Psoas muscle (tissue), 8 donors: ENCODE data around the gene GRK5. TPM values are rescaled to one million over a fixed set of nuclear protein-coding genes. Genes with fewer than 3 reads are reported as not detected.

Experiments
- ATAC-seq, 4 donors: fragments of 200-7000 bp; cut with Tn5 transposase; one replicate each; pipeline ENCODE4 v1.9.1; 2020; ENCODE audit warnings: moderate library complexity in 3 of 4, mild to moderate bottlenecking in 2 of 4
- DNase-seq, 2 donors: peaks; one replicate each; pipeline ENCODE4 v3.0.0-alpha.2; 2020
- H3K27ac ChIP-seq: fragments of 200-600 bp; one replicate; pipeline ENCODE4 v1.8.0; 2022
- H3K27me3 ChIP-seq, 3 donors: fragments of 200-600 bp in 1 of 3; one replicate each; pipeline versions ENCODE4 v1.6.1 to v1.8.0; 2013 to 2022; ENCODE audit warnings: low read length in 2 of 3, mild to moderate bottlenecking in 2 of 3, moderate library complexity in 1 of 3; ENCODE audit not compliant: insufficient read depth in 3 of 3
- H3K36me3 ChIP-seq, 2 donors: fragments of 200-600 bp in 1 of 2; one replicate each; pipeline versions ENCODE4 v1.6.1 to v1.8.0; 2013 to 2022; ENCODE audit warnings: low read depth in 1 of 2, mild to moderate bottlenecking in 1 of 2, moderate library complexity in 1 of 2; ENCODE audit not compliant: insufficient read depth in 1 of 2
- H3K4me1 ChIP-seq: fragments of 200-600 bp; one replicate; pipeline ENCODE4 v1.8.0; 2022
- H3K4me3 ChIP-seq: fragments of 200-600 bp; one replicate; pipeline ENCODE4 v1.8.0; 2022; ENCODE audit warnings: mild to moderate bottlenecking
- H3K9me3 ChIP-seq: fragments of 200-600 bp; one replicate; pipeline ENCODE4 v1.8.0; 2022
- WGBS, 3 donors: extraction: QIAGEN DNeasy Blood & Tissue Kit; methylation state at CpG; one replicate each; pipeline versions ENCODE4 v1.1.6 to v1.1.7; 2013; 5-methylcytosine and 5-hydroxymethylcytosine counted together
- intact Hi-C, 2 donors: fragments of 100-400 bp; cut with DNase I; formaldehyde crosslinking; loops; one replicate each; pipeline versions ENCODE4 v1.11.0 to v1.14.2; 2022
- polyA plus RNA-seq, 3 donors: library from polyadenylated mRNA; stranded (reverse); fragments of 200-250 nt; gene quantifications; one replicate each; pipeline ENCODE4 v1.2.3, GENCODE V29; 2013
- total RNA-seq, 4 donors: library from RNA; stranded (reverse); fragmentation: NEBNext Ultra II Directional in 2 of 4; extraction: Animal tissue kit (Norgen Biotek cat#: 25700) in 2 of 4; gene quantifications; one replicate each; pipeline versions ENCODE4 v1.2.1 to v1.2.4, GENCODE V29; 2021 to 2023
- TF ChIP-seq, protein P1 (sequence below): fragments of 200-600 bp; IDR thresholded peaks from one replicate; pipeline ENCODE4 v1.8.0; 2022; ENCODE audit warnings: antibody characterized with exemption
- donor health status: healthy with polysubstance abuse.
- donor health status: DM: no; HTN: no; CAD: no; lungs with moderate emphysema.
- donor health status: Bipolar disorder and iron deficiency.
- donor health status: healthy.
- donor health status: DM: yes; HTN: yes; CAD: no.
- donor health status: DM: no; HTN: no; CAD: no.
- donor health status: DM: no; HTN: no; CAD: no.
- donor health status: DM: yes; HTN: yes; CAD: no.

The GRK5 gene
- total and polyA plus RNA-seq, 7 donors = 7.0 to 15.5 (median 8.0) TPM

DNA sequence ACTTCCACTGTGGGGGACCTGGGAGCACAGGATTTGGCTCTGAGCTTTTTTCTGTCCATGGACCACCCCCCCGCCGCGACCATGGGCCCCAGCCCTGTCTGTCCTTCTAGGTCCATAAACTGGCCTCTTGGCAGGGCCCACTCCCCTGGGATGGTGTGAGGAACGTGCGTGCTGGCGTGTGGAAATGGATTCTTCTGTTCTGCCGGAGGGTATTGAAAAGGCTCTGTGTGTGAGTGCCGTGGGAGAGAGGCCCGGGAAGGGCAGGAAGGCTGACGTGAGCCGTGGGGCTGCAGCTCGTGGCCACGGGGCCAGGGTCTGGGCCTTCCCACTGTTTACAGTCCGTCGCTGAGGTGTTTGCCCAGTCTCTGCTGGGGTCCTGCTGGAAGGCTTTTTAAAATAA, 123.7 kb downstream of the GRK5 start:
- DNase-seq (peak; percentile 56 to 85), ATAC-seq (peak in 3 of 4 donors; percentile 6 to 54 (median 34))
- Histone ChIP-seq H3K36me3 (no peaks in the 10 kb centered on the region), H3K27ac (peak overlapping the region; percentile 23), H3K4me3 (no peak overlapping the region), H3K9me3 (no peaks in the 10 kb centered on the region), H3K27me3 (no peaks in the 10 kb centered on the region), H3K4me1 (no peaks in the 10 kb centered on the region)
- 52 to 68% (median 57%) methylated on average over 15 of the region's 15 CpGs for WGBS, 3 donors
- intact Hi-C loops = no loop called here
- TF ChIP-seq, protein P1, sequence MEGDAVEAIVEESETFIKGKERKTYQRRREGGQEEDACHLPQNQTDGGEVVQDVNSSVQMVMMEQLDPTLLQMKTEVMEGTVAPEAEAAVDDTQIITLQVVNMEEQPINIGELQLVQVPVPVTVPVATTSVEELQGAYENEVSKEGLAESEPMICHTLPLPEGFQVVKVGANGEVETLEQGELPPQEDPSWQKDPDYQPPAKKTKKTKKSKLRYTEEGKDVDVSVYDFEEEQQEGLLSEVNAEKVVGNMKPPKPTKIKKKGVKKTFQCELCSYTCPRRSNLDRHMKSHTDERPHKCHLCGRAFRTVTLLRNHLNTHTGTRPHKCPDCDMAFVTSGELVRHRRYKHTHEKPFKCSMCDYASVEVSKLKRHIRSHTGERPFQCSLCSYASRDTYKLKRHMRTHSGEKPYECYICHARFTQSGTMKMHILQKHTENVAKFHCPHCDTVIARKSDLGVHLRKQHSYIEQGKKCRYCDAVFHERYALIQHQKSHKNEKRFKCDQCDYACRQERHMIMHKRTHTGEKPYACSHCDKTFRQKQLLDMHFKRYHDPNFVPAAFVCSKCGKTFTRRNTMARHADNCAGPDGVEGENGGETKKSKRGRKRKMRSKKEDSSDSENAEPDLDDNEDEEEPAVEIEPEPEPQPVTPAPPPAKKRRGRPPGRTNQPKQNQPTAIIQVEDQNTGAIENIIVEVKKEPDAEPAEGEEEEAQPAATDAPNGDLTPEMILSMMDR = no peak

DNA sequence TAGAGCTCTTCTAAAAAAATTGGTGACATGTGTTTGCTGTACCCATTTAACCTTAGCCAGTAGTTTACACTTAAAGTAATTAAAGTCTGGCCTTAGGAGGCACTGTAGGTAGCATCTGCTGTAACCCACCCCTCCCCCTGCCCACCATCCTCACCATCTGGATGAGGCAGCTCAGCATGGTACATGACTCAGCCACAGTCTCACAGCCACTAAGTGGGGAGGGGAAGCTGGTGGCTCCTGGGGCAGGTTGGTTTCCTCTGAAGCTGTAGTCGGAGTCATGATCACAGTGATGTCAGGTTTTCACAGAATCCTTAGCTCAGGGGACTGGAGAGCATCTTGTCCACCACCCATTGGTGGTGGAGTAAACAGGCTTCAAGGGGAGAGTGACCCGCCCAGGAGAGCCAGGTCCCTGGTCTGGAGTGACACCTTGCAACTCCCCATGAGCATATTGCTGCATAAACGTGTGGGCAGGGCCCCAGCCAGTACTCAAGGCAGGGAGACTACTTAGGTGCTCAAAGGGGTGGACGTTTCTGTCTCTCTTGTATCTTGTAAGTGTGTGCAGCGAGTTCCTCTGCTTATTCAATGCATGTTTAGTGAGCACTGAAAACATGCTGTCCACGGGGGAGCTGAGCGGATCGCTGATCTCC, 125.9 kb downstream of the GRK5 start:
- no peak overlapping the region for H3K4me3 ChIP-seq
- no peaks in the 10 kb centered on the region for H3K9me3 ChIP-seq
- WGBS, 3 donors = 86 to 93% (median 88%) methylated on average over 8 of the region's 8 CpGs
- ATAC-seq (no peak), DNase-seq (peak in 1 of 2 donors; percentile 26)
- no peaks in the 10 kb centered on the region for H3K36me3 ChIP-seq
- no peaks in the 10 kb centered on the region for H3K4me1 ChIP-seq
- no peak overlapping the region for H3K27ac ChIP-seq
- no peaks in the 10 kb centered on the region for H3K27me3 ChIP-seq
- intact Hi-C loops = no loop called here
- TF ChIP-seq, protein P1 = no peak

DNA sequence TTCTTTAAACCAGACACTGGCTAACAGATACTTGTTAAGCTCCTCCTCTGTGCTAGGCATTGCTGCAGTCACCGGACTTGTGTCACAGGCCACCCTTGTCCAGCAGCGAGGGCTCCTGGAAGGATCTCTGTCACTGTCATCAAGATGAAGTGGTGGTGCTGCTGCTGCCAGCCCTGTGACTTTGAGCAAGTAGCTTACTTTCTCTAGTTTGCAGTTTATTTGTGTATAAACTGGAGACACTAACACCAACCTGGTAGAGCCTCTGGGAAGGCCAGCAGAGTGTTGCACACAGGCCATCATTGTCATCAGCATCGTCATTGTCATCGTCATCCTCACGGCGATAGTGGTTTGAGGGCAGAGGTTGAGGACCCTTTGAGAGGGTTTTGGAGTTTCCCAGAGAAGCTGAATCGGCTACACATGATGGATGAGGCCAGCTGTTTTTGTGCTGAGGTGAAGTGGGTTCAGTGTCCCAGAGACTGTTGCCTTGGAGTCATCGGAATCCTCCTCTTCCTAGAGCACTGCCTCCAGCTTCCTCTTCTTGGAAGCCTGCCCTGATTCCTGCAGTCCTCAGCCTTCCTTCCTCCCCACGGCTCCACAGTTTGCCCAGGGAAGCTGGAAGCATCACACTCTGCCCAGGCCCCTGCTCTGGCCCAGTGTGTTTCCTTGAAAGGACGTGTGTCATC, 128.4 kb downstream of the GRK5 start:
- Histone ChIP-seq H3K27me3 (no peaks in the 10 kb centered on the region), H3K27ac (peak overlapping the region; percentile 50), H3K4me1 (no peaks in the 10 kb centered on the region), H3K9me3 (no peaks in the 10 kb centered on the region), H3K4me3 (no peak overlapping the region), H3K36me3 (no peaks in the 10 kb centered on the region)
- TF ChIP-seq, protein P1 = no peak
- intact Hi-C loops = no loop called here
- ATAC-seq (peak; percentile 25 to 57 (median 42)), DNase-seq (peak in 1 of 2 donors; percentile 39)
- WGBS, 3 donors = 29 to 47% (median 31%) methylated on average over 10 of the region's 10 CpGs

DNA sequence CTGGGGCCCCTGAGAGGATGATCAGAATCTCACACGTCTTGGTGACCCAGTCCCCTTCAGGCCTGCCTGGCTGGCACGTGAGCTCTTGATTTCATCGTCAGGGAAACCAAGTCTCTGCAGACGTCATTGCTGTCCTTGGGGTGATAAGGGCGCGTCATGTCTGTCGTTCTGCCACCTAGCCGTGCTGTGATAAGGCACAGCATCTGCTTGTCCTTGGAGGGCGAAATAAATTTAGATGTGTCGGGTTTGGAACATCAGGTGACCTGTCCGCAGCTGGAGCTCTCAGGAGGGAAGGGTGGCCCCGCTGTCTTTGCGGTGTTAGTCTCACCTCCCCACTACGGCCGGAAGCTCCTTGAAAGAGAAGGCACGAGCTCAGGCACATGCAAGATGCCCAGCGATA, 129.2 kb downstream of the GRK5 start:
- intact Hi-C loops = no loop called here
- H3K27me3 ChIP-seq = no peaks in the 10 kb centered on the region
- DNase-seq = peak in 1 of 2 donors; percentile 19
- 88% methylated on average over 17 of the region's 17 CpGs for WGBS, 3 donors
- peaks cover under 1% of the 10 kb centered on the region for H3K4me1 ChIP-seq
- no peaks in the 10 kb centered on the region for H3K9me3 ChIP-seq
- no peak for ATAC-seq
- no peak overlapping the region for H3K4me3 ChIP-seq
- no peak overlapping the region for H3K27ac ChIP-seq
- TF ChIP-seq, protein P1 = no peak
- no peaks in the 10 kb centered on the region for H3K36me3 ChIP-seq
